Mesodermal cell (in vitro differentiated cells): Measurements from ENCODE around the gene HIF3A.
"Not testable (repeated sequence)": the region's sequence is repeated elsewhere in the genome, so short reads cannot be mapped to it uniquely, and the experiment has no call there.

Experiments used
- H3K27ac ChIP-seq: 2 replicates; pipeline ENCODE4 v1.7.0; 2013; ENCODE audit warnings: mild to moderate bottlenecking, low read depth, low read length, moderate library complexity; ENCODE audit not compliant: severe bottlenecking
- H3K36me3 ChIP-seq: 2 replicates; pipeline ENCODE4 v1.7.1; 2013; ENCODE audit warnings: mild to moderate bottlenecking, low read length, moderate library complexity; ENCODE audit not compliant: control insufficient read depth, insufficient read depth
- H3K4me1 ChIP-seq: one replicate; pipeline ENCODE4 v1.7.1; 2013; ENCODE audit warnings: mild to moderate bottlenecking, low read length; ENCODE audit not compliant: insufficient read depth, control insufficient read depth, poor library complexity, severe bottlenecking
- H3K4me3 ChIP-seq: 2 replicates; pipeline ENCODE4 v1.7.0; 2013; ENCODE audit warnings: low read length, control low read depth, mild to moderate bottlenecking; ENCODE audit not compliant: insufficient read depth, poor library complexity, severe bottlenecking; ENCODE audit errors: extremely low read depth
- H3K9me3 ChIP-seq: 2 replicates; pipeline ENCODE4 v1.7.1; 2013; ENCODE audit warnings: mild to moderate bottlenecking, low read length, moderate library complexity; ENCODE audit not compliant: control insufficient read depth
- WGBS, 2 experiments: methylation state at CpG; one replicate each; pipeline ENCODE4 v1.1.5; 2013; ENCODE audit warnings: missing lambda C conversion rate in 2 of 2; ENCODE audit not compliant: insufficient coverage in 2 of 2; 5-methylcytosine and 5-hydroxymethylcytosine counted together

Gene HIF3A

DNA sequence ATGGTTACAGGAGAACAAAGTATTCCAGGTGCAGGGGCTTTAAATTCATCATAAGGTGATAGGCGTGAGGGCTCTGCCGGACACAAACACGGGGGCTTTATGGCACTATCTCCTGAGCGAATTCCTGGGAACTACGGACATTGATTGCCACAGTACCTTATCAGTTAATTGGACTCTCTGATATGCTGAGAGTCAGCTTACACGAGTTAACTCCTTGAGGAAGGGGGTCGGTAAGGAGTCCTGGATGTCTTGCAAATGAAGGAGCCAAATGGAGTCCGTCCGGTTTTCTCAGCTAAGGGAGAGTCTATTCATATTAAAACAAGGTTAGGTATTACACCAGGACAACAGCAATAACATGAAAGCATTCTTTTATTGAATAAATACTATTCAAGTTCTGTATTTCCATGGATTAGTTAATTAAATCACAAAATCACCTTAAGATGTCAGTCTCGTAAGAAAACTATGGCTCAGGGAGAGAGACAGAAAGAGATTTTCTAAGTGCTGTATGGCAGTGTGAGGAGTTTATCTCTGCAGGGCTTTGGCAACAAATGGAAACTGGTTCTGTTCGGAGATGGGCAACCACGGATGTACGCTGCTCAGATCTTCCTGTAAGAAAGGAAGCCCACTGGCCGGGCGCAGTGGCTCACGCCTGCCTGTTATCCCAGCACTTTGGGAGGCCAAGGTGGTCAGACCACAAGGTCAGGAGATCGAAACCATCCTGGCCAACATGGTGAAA lies 26.2 kb upstream of the HIF3A start:
- H3K9me3 ChIP-seq: no peaks in the 10 kb centered on the region
- peaks cover 20% of the 10 kb centered on the region for H3K4me1 ChIP-seq
- no peaks in the 10 kb centered on the region for H3K36me3 ChIP-seq
- WGBS, 2 experiments: 46 to 48% methylated on average over 13 of the region's 17 CpGs
- H3K27ac ChIP-seq: no peak overlapping the region
- no peak overlapping the region for H3K4me3 ChIP-seq

DNA sequence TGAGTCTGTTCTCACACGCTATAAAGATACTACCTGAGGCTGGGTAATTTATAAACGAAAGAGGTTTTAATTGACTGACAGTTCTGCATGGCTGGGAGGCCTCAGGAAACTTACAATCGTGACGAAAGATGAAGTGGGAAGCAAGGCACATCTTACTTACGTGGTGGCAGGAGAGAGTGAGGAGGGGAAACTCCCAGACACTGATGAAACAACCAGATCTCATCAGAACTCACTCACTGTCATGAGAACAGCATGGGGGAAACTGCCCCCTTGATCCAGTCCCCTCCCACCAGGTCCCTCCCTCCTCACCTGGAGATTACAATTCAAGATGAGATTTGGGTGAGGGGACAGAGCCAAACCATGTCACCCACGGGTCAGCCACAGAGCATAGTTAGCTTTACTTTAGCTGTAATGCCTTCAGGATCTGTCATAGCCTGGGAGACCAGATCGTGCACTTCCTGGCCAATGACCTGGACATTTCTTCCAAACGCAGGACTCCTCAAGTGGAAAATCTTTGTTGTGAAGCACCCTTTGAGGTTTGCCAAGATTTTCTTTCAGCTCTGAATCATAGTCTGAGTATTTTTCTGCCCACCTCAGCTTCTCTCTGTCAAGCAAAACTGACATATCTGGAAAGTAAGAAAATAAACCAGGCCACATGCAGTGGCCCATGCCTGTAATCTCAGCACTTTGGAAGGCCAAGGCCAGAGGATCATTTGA lies 25.2 kb upstream of the HIF3A start:
- no peaks in the 10 kb centered on the region for H3K36me3 ChIP-seq
- peaks cover 20% of the 10 kb centered on the region for H3K4me1 ChIP-seq
- 74 to 76% methylated on average over 5 to 7 of the region's 8 CpGs for WGBS, 2 experiments
- H3K4me3 ChIP-seq: no peak overlapping the region
- H3K27ac ChIP-seq: peak overlapping the region; percentile 79
- no peaks in the 10 kb centered on the region for H3K9me3 ChIP-seq

DNA sequence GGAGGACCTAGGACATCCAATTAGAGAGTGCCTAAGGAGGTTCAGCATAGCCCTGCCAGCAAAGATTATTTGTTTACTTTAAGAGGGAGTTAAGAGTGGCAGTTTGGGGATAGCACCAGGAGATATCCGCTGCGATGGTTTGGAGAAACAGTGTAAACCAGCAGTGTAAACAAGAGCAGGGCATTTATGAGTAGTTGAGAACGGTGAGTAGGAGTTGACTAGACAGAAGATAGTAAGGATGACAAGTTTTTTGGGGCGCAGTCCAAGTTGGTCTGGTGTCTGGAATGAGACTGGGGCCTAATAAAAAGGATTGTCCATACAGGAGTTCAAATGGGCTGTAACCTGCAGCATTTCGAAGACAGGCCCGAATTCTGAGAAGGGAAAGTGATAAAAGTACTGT lies 22.9 kb upstream of the HIF3A start:
- peaks cover 20% of the 10 kb centered on the region for H3K4me1 ChIP-seq
- not testable (repeated sequence) for H3K9me3 ChIP-seq, H3K4me3 ChIP-seq, H3K27ac ChIP-seq, H3K36me3 ChIP-seq
- WGBS, 2 experiments: 94 to 96% methylated on average over 5 to 6 of the region's 6 CpGs

DNA sequence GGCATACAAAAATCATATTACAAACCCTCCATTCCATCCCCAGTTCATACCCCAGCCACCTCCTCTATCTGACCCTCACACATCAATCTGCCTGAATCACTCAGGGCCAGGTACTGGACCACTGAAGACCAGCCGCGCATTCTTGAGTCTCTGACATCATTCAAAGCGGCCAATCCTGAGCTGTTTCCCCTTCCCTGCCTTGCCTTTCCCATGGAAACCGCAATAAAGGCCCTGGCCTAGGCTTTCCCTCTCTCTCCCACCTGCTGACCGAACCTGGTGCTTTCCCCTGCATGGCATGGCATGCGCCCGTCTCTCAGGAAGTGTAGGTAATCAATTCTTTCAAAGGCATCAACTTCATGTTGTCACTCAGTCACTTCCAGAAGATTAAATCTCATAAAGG lies 17.7 kb upstream of the HIF3A start:
- no peaks in the 10 kb centered on the region for H3K9me3 ChIP-seq
- H3K4me1 ChIP-seq: no peaks in the 10 kb centered on the region
- 79 to 83% methylated on average over 7 of the region's 7 CpGs for WGBS, 2 experiments
- H3K36me3 ChIP-seq: no peaks in the 10 kb centered on the region
- H3K4me3 ChIP-seq: no peak overlapping the region
- H3K27ac ChIP-seq: no peak overlapping the region

DNA sequence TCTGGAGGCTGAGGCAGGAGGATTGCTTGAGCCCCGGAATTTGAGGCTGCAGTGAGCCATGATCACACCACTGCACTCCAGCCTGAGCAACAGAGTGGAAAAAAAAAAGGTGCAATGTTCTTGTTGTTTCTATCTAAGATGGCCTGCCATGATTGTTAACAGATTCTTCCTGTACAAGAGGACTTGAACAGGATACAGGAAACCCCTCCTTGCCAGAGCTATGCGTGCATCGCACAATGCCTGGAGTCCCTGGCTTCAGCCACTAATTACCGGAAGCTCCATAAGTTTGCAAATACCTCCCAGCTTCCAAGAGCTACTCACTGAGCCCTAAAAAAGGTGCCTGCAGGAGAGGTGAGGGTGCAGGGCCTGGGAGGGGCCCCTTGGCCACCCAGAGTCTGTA lies 13.1 kb upstream of the HIF3A start:
- no peaks in the 10 kb centered on the region for H3K4me1 ChIP-seq
- H3K9me3 ChIP-seq: no peaks in the 10 kb centered on the region
- no peak overlapping the region for H3K4me3 ChIP-seq
- 86 to 95% methylated on average over 1 to 4 of the region's 4 CpGs for WGBS, 2 experiments
- no peaks in the 10 kb centered on the region for H3K36me3 ChIP-seq
- no peak overlapping the region for H3K27ac ChIP-seq

DNA sequence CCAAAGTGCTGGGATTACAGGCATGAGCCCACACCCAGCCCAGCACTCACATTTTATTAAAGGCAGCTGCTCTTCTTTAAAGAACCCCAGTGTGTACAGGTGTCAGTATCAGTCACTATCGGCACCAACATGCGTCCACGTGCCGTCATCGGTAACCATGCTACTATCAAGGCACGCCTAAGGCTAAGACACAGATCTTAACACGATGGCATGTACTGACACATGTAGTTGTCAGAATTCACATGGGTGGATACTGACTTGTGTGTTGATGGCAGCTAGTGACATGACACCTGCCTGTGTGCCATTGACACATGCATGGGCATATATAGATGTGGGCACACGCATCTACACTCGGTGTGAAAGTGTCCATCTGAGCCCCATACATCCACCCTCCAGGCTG lies 12.2 kb upstream of the HIF3A start:
- peaks cover 3% of the 10 kb centered on the region for H3K9me3 ChIP-seq
- no peak overlapping the region for H3K4me3 ChIP-seq
- no peak overlapping the region for H3K27ac ChIP-seq
- H3K4me1 ChIP-seq: no peaks in the 10 kb centered on the region
- 92 to 94% methylated on average over 9 of the region's 9 CpGs for WGBS, 2 experiments
- H3K36me3 ChIP-seq: no peaks in the 10 kb centered on the region

DNA sequence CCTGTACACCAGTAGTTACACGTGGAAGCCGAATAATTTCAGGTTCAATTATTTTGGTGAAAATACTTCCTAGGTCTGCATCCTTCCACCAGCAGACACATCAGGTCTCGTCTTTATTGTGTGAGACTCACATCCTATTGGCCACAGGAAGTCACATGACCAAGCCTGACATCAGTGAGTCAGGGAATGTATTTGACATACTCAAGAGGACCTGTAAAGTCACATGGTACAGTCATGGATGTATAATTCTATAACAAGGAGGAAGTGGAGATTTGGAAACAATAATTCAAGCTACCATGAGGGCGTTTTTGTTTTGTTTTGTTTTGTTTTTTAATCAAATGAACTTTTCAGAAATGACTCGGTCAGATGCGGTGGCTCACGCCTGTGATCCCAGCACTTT lies 9.3 kb upstream of the HIF3A start:
- Histone ChIP-seq H3K27ac (no peak overlapping the region), H3K36me3 (no peaks in the 10 kb centered on the region), H3K4me3 (no peak overlapping the region), H3K9me3 (peaks cover 13% of the 10 kb centered on the region), H3K4me1 (no peaks in the 10 kb centered on the region)
- 85 to 87% methylated on average over 3 to 7 of the region's 7 CpGs for WGBS, 2 experiments

DNA sequence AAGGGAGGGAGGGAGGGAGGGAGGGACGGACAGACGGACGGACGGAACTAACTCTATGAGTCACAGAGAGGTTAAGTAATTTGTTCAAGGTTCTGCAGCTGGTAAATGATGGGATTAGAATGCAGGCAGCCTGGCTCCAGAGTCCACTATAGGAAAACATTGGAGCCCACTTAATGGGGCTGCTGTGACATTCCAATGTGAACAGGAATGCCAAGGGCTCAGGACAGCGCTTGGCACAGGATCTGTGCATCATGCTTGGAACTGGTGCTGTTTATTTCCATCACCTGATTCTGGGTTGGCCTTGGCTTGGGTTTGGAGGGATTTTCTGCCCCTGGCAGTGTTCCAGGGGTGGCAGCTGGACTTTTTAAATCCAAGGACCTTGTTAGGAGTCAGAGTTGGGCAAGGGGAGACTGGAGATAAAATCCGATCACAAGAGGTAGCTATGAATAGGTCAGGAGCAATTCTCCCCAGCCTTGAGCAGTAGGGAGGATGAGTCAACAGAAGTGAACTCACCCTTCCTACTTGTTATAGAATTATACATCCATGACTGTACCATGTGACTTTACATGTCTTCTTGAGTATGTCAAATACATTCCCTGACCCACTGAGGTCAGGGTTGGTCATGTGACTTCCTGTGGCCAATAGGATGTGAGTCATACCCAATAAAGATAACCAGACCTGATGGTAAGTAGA lies 7.8 kb upstream of the HIF3A start:
- H3K36me3 ChIP-seq: no peaks in the 10 kb centered on the region
- H3K27ac ChIP-seq: peak overlapping the region; percentile 82
- WGBS, 2 experiments: 88 to 93% methylated on average over 5 to 6 of the region's 6 CpGs
- H3K4me1 ChIP-seq: no peaks in the 10 kb centered on the region
- no peak overlapping the region for H3K4me3 ChIP-seq
- peaks cover 13% of the 10 kb centered on the region for H3K9me3 ChIP-seq

DNA sequence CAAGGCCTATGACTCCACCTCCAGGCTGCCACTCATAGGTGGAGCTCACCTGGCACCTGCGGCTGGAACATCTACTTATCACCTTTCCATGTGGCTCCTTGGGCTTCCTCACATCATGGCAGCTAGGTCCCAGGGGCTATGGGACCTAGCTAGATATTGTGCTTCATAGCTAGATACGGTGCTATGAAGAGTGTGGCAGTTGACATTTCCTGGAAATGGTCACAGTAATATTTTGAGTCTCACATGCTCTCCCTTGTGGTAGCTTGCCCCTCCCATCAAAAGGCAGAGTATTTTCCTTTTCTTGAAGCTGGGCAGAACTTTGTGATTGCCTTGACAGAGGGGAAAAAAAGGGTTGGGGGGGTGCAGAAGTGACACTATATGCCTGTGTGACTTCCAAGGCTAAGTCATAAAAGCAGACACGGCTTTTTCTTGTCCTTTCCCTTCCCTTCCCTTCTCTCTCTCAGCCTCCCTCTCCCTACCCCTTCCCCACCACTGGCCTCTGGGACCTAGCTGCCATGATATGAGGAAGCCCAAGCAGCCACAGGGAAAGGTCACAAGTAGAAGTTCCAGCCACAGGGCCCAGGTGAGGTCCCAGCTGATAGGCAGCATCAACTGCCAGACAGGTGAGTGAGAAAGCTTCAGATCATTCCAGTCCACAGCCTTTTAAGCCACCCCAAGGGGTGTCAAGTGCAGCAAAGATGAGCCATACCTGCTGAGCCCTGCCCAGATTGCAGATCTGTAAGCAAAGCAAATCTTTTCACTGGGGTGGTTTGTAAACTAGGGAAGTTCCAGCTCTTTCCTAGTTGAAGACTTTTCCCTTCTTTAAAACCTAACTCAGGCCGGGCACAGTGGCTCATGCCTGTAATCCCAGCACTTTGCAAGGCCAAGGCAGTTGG lies 6.9 kb upstream of the HIF3A start:
- WGBS, 2 experiments: 60 to 89% methylated on average over 2 to 4 of the region's 4 CpGs
- H3K9me3 ChIP-seq: peaks cover 13% of the 10 kb centered on the region
- H3K27ac ChIP-seq: peak overlapping the region; percentile 82
- no peak overlapping the region for H3K4me3 ChIP-seq
- H3K4me1 ChIP-seq: no peaks in the 10 kb centered on the region
- no peaks in the 10 kb centered on the region for H3K36me3 ChIP-seq

DNA sequence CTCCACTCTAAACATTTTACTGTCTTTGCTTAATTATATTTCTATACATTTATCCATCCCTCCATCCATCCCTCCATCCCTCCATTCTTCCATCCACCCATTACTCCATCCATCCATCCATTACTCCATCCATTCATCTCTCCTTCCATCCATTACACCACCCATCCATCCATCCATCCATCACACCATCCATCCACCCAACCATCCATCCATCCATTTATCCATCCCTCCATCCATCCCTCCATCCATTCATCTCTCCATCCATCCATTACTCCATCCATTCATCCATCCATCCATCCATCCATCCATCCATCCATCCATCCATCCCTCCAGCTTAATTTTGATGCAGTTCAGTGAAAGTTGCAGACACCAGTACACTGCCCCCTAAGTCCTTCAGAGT lies 5.0 kb upstream of the HIF3A start:
- H3K36me3 ChIP-seq: no peaks in the 10 kb centered on the region
- H3K9me3 ChIP-seq: peaks cover 13% of the 10 kb centered on the region
- no peaks in the 10 kb centered on the region for H3K4me1 ChIP-seq
- H3K27ac ChIP-seq: no peak overlapping the region
- H3K4me3 ChIP-seq: no peak overlapping the region
